ENCODE results near the gene PCCA.

GRCh38 chr13:100179276-100179675, 90.4 kb downstream of the PCCA start:
- no peak for TF ChIP-seq EZH2 (IDR thresholded peaks at IDR 0.05; ENCODE audit: borderline replicate concordance, low read depth, low read length, severe bottlenecking)
- no peak for TF ChIP-seq CTCF (IDR thresholded peaks at IDR 0.05; ENCODE audit: borderline replicate concordance, extremely low read depth, low read length, poor library complexity, severe bottlenecking)

Measured in DND-41 (cell line).